NK-92 (cell line): ENCODE data around the gene PRKAR1B.

Experiments
- DNase-seq: peaks from one replicate; lab custom pipeline; 2025; ENCODE audit not compliant: unreplicated experiment; lab: John Stamatoyannopoulos, UW

The PRKAR1B gene

GRCh38 chr7:548401-548800 lies 178.7 kb downstream of the PRKAR1B start:
- no peak for DNase-seq

- DNase-seq: no peak
Measured at GRCh38 chr7:545470-545869, 181.6 kb downstream of the PRKAR1B start.

GRCh38 chr7:544338-545221 lies 182.5 kb downstream of the PRKAR1B start:
- no peak for DNase-seq

GRCh38 chr7:543501-544337 lies 183.4 kb downstream of the PRKAR1B start:
- no peak for DNase-seq

GRCh38 chr7:542713-543500 lies 184.2 kb downstream of the PRKAR1B start:
- no peak for DNase-seq

- DNase-seq: no peak
Measured at GRCh38 chr7:542131-542712, 184.9 kb downstream of the PRKAR1B start.

GRCh38 chr7:541661-542060 lies 185.4 kb downstream of the PRKAR1B start:
- no peak for DNase-seq

GRCh38 chr7:540997-541396 lies 186.1 kb downstream of the PRKAR1B start:
- DNase-seq: no peak

- no peak for DNase-seq
Measured at GRCh38 chr7:540579-540978, 186.5 kb downstream of the PRKAR1B start.

- no peak for DNase-seq
Measured at GRCh38 chr7:539731-540411, 187.2 kb downstream of the PRKAR1B start.

GRCh38 chr7:538764-539685 lies 188.1 kb downstream of the PRKAR1B start:
- DNase-seq: no peak

- no peak for DNase-seq
Measured at GRCh38 chr7:537911-538634, 189.0 kb downstream of the PRKAR1B start.

- DNase-seq: no peak
Measured at GRCh38 chr7:536231-536630, 190.8 kb downstream of the PRKAR1B start.

GRCh38 chr7:534959-535358 lies 192.1 kb downstream of the PRKAR1B start:
- no peak for DNase-seq

GRCh38 chr7:534075-534474 lies 193.0 kb downstream of the PRKAR1B start:
- no peak for DNase-seq

- DNase-seq: no peak
Measured at GRCh38 chr7:533266-533665, 193.8 kb downstream of the PRKAR1B start.

GRCh38 chr7:532379-533143 lies 194.5 kb downstream of the PRKAR1B start:
- no peak for DNase-seq

- no peak for DNase-seq
Measured at GRCh38 chr7:531777-532176, 195.3 kb downstream of the PRKAR1B start.
